HG03378 (cell line): Measurements from ENCODE around the gene NTM.
"Not testable (repeated sequence)": the region's sequence is repeated elsewhere in the genome, so short reads cannot be mapped to it uniquely, and the experiment has no call there.

Source experiments
- ATAC-seq: cut with Tn5 transposase; IDR thresholded peaks from one replicate; pipeline ENCODE4 v1.9.1; 2021; ENCODE audit warnings: mild to moderate bottlenecking, moderate library complexity; ENCODE audit not compliant: unreplicated experiment

Gene NTM

GRCh38 chr11:131488238-131488637, 117.8 kb downstream of the NTM start:
- ATAC-seq = no peak

- no peak for ATAC-seq
Observed at GRCh38 chr11:131491503-131491902, 121.1 kb downstream of the NTM start.

- no peak for ATAC-seq
Observed at GRCh38 chr11:131495423-131495822, 125.0 kb downstream of the NTM start.

- not testable (repeated sequence) for ATAC-seq
Observed at GRCh38 chr11:131497686-131498085, 127.3 kb downstream of the NTM start.

- ATAC-seq = no peak
Observed at GRCh38 chr11:131498631-131499160, 128.3 kb downstream of the NTM start.

GRCh38 chr11:131499199-131499598, 128.8 kb downstream of the NTM start:
- no peak for ATAC-seq

- ATAC-seq = no peak
Observed at GRCh38 chr11:131503017-131503416, 132.6 kb downstream of the NTM start.

GRCh38 chr11:131504199-131504949, 134.0 kb downstream of the NTM start:
- ATAC-seq = no peak

- no peak for ATAC-seq
Observed at GRCh38 chr11:131506348-131506747, 135.9 kb downstream of the NTM start.

GRCh38 chr11:131510662-131511061, 140.2 kb downstream of the NTM start:
- no peak for ATAC-seq

GRCh38 chr11:131511794-131512193, 141.4 kb downstream of the NTM start:
- ATAC-seq = no peak

GRCh38 chr11:131512228-131512627, 141.8 kb downstream of the NTM start:
- ATAC-seq = no peak

- ATAC-seq = no peak
Observed at GRCh38 chr11:131514062-131514461, 143.6 kb downstream of the NTM start.

GRCh38 chr11:131518305-131518838, 148.0 kb downstream of the NTM start:
- ATAC-seq = no peak

- ATAC-seq = no peak
Observed at GRCh38 chr11:131522851-131523250, 152.4 kb downstream of the NTM start.

- no peak for ATAC-seq
Observed at GRCh38 chr11:131530407-131530806, 160.0 kb downstream of the NTM start.

GRCh38 chr11:131533149-131533548, 162.7 kb downstream of the NTM start:
- ATAC-seq = no peak

- ATAC-seq = no peak
Observed at GRCh38 chr11:131533998-131534397, 163.6 kb downstream of the NTM start.

- no peak for ATAC-seq
Observed at GRCh38 chr11:131534611-131535010, 164.2 kb downstream of the NTM start.

- no peak for ATAC-seq
Observed at GRCh38 chr11:131536159-131536558, 165.7 kb downstream of the NTM start.

GRCh38 chr11:131537196-131537595, 166.8 kb downstream of the NTM start:
- no peak for ATAC-seq

GRCh38 chr11:131537748-131538147, 167.3 kb downstream of the NTM start:
- ATAC-seq = no peak
